Calu3 (cell line): ENCODE results near the gene SLC25A48. TPM values are rescaled to one million over a fixed set of nuclear protein-coding genes. Genes with fewer than 3 reads are reported as not detected.
"Not testable (repeated sequence)": the region's sequence is repeated elsewhere in the genome, so short reads cannot be mapped to it uniquely, and the experiment has no call there.

Experiments
- BruUV-seq: library from RNA; stranded (reverse); fragments of 400-500 nt; replicated peaks from 2 replicates; lab custom pipeline; 2021; lab: Mats Ljungman, UMichigan
- CTCF ChIA-PET: fragments of 300-600 bp; sonication (Branson Sonifier 250); formaldehyde crosslinking; loops from one replicate; lab custom pipeline; 2022; ENCODE audit warnings: antibody characterized with exemption; lab: Charles Lee
- DNase-seq: peaks from one replicate; pipeline ENCODE4 v3.0.0; 2022
- H3K27ac Mint-ChIP-seq: one replicate; pipeline ENCODE4 v1.8.0; 2022; ENCODE audit warnings: mixed read lengths; ENCODE audit not compliant: unreplicated experiment
- H3K27me3 Mint-ChIP-seq: one replicate; pipeline ENCODE4 v1.8.0; 2022; ENCODE audit warnings: mixed read lengths; ENCODE audit not compliant: unreplicated experiment
- H3K36me3 Mint-ChIP-seq: one replicate; pipeline ENCODE4 v1.8.0; 2022; ENCODE audit warnings: mild to moderate bottlenecking, moderate library complexity, mixed read lengths; ENCODE audit not compliant: insufficient read depth, unreplicated experiment
- H3K4me1 Mint-ChIP-seq: one replicate; pipeline ENCODE4 v1.8.0; 2022; ENCODE audit warnings: mild to moderate bottlenecking, low read depth, mixed read lengths; ENCODE audit not compliant: unreplicated experiment
- H3K4me3 Mint-ChIP-seq: one replicate; pipeline ENCODE4 v1.8.0; 2022; ENCODE audit warnings: mild to moderate bottlenecking, low read depth, moderate library complexity, mixed read lengths; ENCODE audit not compliant: unreplicated experiment
- H3K9me3 Mint-ChIP-seq: one replicate; pipeline ENCODE4 v1.8.0; 2022; ENCODE audit warnings: low read depth, mixed read lengths; ENCODE audit not compliant: unreplicated experiment
- CTCF ChIP-seq: fragments of 200-600 bp; IDR thresholded peaks from one replicate; pipeline ENCODE4 v1.8.0; 2022; ENCODE audit warnings: antibody characterized with exemption; ENCODE audit not compliant: unreplicated experiment
- intact Hi-C: fragments of 100-400 bp; cut with micrococcal nuclease; formaldehyde crosslinking; loops from one replicate; pipeline ENCODE4 v1.10.0; 2022; ENCODE audit not compliant: unreplicated experiment
- total RNA-seq: library from RNA; stranded (reverse); gene quantifications from 2 replicates; pipeline ENCODE4 v1.2.3, GENCODE V29; 2022

SLC25A48 gene
- total RNA-seq, 1 experiment from 2014 or later, result not detected

GRCh38 chr5:135832941-135833920 is 1.2 kb upstream of the SLC25A48 start:
- DNase-seq, result no peak
- CTCF ChIA-PET, result no interaction called here
- H3K9me3 Mint-ChIP-seq, result peaks cover 4% of the 10 kb centered on the region
- no peak overlapping the region for H3K27ac Mint-ChIP-seq
- H3K4me1 Mint-ChIP-seq, result no peaks in the 10 kb centered on the region
- intact Hi-C loops, result no loop called here
- H3K36me3 Mint-ChIP-seq, result peaks cover 14% of the 10 kb centered on the region
- H3K27me3 Mint-ChIP-seq, result peaks cover 89% of the 10 kb centered on the region
- no TSS peak for BruUV-seq
- H3K4me3 Mint-ChIP-seq, result no peak overlapping the region
- TF ChIP-seq CTCF, result no peak

- DNase-seq, result no peak
- TF ChIP-seq CTCF, result no peak
- peaks cover 6% of the 10 kb centered on the region for H3K9me3 Mint-ChIP-seq
- peaks cover 14% of the 10 kb centered on the region for H3K36me3 Mint-ChIP-seq
- intact Hi-C loops, result loop anchor here (2.0 kb wide), 1 partner anchor 371 kb away; no protein-coding TSS in a partner anchor
- CTCF ChIA-PET, result interaction anchor here (1.1 to 1.3 kb wide), 3 partner anchors 268 to 282 kb away, joined by 3 to 4 read pairs (median 3); no protein-coding TSS in a partner anchor
- no peaks in the 10 kb centered on the region for H3K4me1 Mint-ChIP-seq
- BruUV-seq, result no TSS peak
- no peak overlapping the region for H3K27ac Mint-ChIP-seq
- peak overlapping the region; percentile 67 for H3K4me3 Mint-ChIP-seq
- H3K27me3 Mint-ChIP-seq, result peaks cover 89% of the 10 kb centered on the region
Observed at GRCh38 chr5:135833961-135834638, 363 bp upstream of the SLC25A48 start.

- Mint-ChIP-seq H3K4me1 (no peaks in the 10 kb centered on the region), H3K36me3 (peaks cover 14% of the 10 kb centered on the region), H3K9me3 (peaks cover 6% of the 10 kb centered on the region), H3K4me3 (peak overlapping the region; percentile 67), H3K27ac (no peak overlapping the region), H3K27me3 (peaks cover 89% of the 10 kb centered on the region)
- no peak for TF ChIP-seq CTCF
- CTCF ChIA-PET, result interaction anchor here (0.7 kb wide), 1 partner anchor 242 kb away, joined by 4 read pairs; no protein-coding TSS in a partner anchor
- no peak for DNase-seq
- BruUV-seq, result no TSS peak
- intact Hi-C loops, result loop anchor here (2.0 kb wide), 1 partner anchor 373 kb away; no protein-coding TSS in a partner anchor
Observed at GRCh38 chr5:135835766-135836165, 1.3 kb downstream of the SLC25A48 start.

GRCh38 chr5:135838395-135838794 is 3.9 kb downstream of the SLC25A48 start:
- CTCF ChIA-PET, H3K27ac Mint-ChIP-seq, H3K4me1 Mint-ChIP-seq, H3K4me3 Mint-ChIP-seq, intact Hi-C loops, BruUV-seq, H3K9me3 Mint-ChIP-seq, DNase-seq: not testable (repeated sequence)
- peaks cover 89% of the 10 kb centered on the region for H3K27me3 Mint-ChIP-seq
- peaks cover 14% of the 10 kb centered on the region for H3K36me3 Mint-ChIP-seq
